HepG2 (cell line): ENCODE measurements around the gene SDR9C7. TPM values are rescaled to one million over a fixed set of nuclear protein-coding genes. Genes with fewer than 3 reads are reported as not detected.

ENCODE experiments used
- ATAC-seq: fragments of 200-7000 bp; cut with Tn5 transposase; 3 replicates; pipeline ENCODE4 v1.9.1; 2020; ENCODE audit warnings: mild to moderate bottlenecking, moderate library complexity
- BruUV-seq: library from RNA; stranded (reverse); fragments of 400-500 nt; replicated peaks from 2 replicates; lab custom pipeline; 2021; lab: Mats Ljungman, UMichigan
- CTCF ChIA-PET: fragments of 300-600 bp; formaldehyde crosslinking; extraction: SDS; loops from one replicate; lab custom pipeline; 2021; ENCODE audit warnings: low total read pairs, inconsistent platforms, low intra/inter-chr PET ratio; lab: Yijun Ruan, JAX
- POLR2A ChIA-PET: fragments of 350-600 bp; sonication (Branson Sonifier 250); formaldehyde crosslinking; loops from one replicate; lab custom pipeline; 2020; ENCODE audit warnings: antibody characterized with exemption, inconsistent platforms; lab: Yijun Ruan, JAX
- DNase-seq: peaks from one replicate; pipeline ENCODE4 v3.0.0-alpha.2; 2015; ENCODE audit warnings: low spot score
- FAIRE-seq: peaks from 3 replicates; lab custom pipeline; 2011; peaks lifted over from hg19 to GRCh38; lab: Jason Lieb, UNC
- H2AFZ ChIP-seq: one replicate; pipeline ENCODE4 v1.6.1; 2011; ENCODE audit warnings: low read length, inconsistent platforms
- H3K27ac ChIP-seq: fragments of 300-600 bp; 3 replicates; pipeline ENCODE4 v1.8.0; 2011; ENCODE audit warnings: mixed run types, mild to moderate bottlenecking, mixed read lengths, low read length, inconsistent platforms; ENCODE audit not compliant: insufficient read depth; ENCODE audit errors: extremely low read length
- H3K27me3 ChIP-seq, 2 experiments: fragments of 200-600 bp in 1 of 2; 2 replicates in 1 of 2; 3 replicates in 1 of 2; pipeline versions ENCODE4 v1.6.0 to v1.8.0; 2011; ENCODE audit warnings: low read length in 2 of 2, mild to moderate bottlenecking in 2 of 2, moderate library complexity in 2 of 2, inconsistent platforms in 1 of 2; ENCODE audit not compliant: insufficient read depth in 2 of 2, control insufficient read depth in 1 of 2
- H3K36me3 ChIP-seq, 2 experiments: fragments of 200-600 bp in 1 of 2; replicated peaks in 1 of 2; 2 replicates in 1 of 2; 3 replicates in 1 of 2; pipeline versions ENCODE4 v1.5.1 to v1.8.0; 2011; ENCODE audit warnings: low read length in 2 of 2, inconsistent platforms in 1 of 2; ENCODE audit not compliant: insufficient read depth in 2 of 2, control insufficient read depth in 1 of 2
- H3K4me1 ChIP-seq: 2 replicates; pipeline ENCODE4 v1.5.1; 2012; ENCODE audit warnings: low read length, inconsistent platforms; ENCODE audit not compliant: insufficient read depth
- H3K4me2 ChIP-seq: 2 replicates; pipeline ENCODE4 v1.6.0; 2011; ENCODE audit warnings: low read depth, low read length, inconsistent platforms
- H3K4me3 ChIP-seq, 3 experiments: fragments of 200-600 bp in 1 of 3; sonication (generic), shearing (Covaris generic) in 1 of 3; replicated peaks in 1 of 3; 2 replicates each; pipeline ENCODE4 v1.5.1; 2011 to 2016; ENCODE audit warnings: low read length in 3 of 3, inconsistent platforms in 2 of 3, low read depth in 2 of 3, mild to moderate bottlenecking in 2 of 3, control low read depth in 1 of 3, mixed read lengths in 1 of 3; ENCODE audit not compliant: insufficient read depth in 1 of 3
- H3K79me2 ChIP-seq: one replicate; pipeline ENCODE4 v1.6.1; 2011; ENCODE audit warnings: low read length, inconsistent platforms; ENCODE audit not compliant: insufficient read depth
- H3K9ac ChIP-seq: 2 replicates; pipeline ENCODE4 v1.6.0; 2011; ENCODE audit warnings: mild to moderate bottlenecking, low read depth, low read length, inconsistent platforms; ENCODE audit not compliant: insufficient read depth
- H3K9me3 ChIP-seq: 2 replicates; pipeline ENCODE4 v1.5.1; 2012; ENCODE audit warnings: mild to moderate bottlenecking, low read length
- H4K20me1 ChIP-seq: 2 replicates; pipeline ENCODE4 v1.6.0; 2011; ENCODE audit warnings: inconsistent platforms, mild to moderate bottlenecking, low read length, moderate library complexity; ENCODE audit not compliant: insufficient read depth
- MTF1 ChIP-seq: sonication (generic); formaldehyde crosslinking; IDR thresholded peaks from 2 replicates; pipeline ENCODE4 v1.5.0; 2020; ENCODE audit warnings: missing genetic modification reagents
- RXRB ChIP-seq: IDR thresholded peaks from 2 replicates; pipeline ENCODE4 v1.6.1; 2016; ENCODE audit warnings: borderline replicate concordance, missing genetic modification reagents, missing compliant biosample characterization
- TBX3 ChIP-seq: fragments of 450-650 bp; IDR thresholded peaks from 2 replicates; pipeline ENCODE4 v1.6.1; 2017; ENCODE audit warnings: antibody characterized with exemption, mild to moderate bottlenecking, inconsistent platforms, borderline replicate concordance
- ZNF619 ChIP-seq: sonication (generic); formaldehyde crosslinking; IDR thresholded peaks from 2 replicates; pipeline ENCODE4 v1.4.0; 2020; ENCODE audit warnings: mild to moderate bottlenecking, missing genetic modification reagents
- ZNF775 ChIP-seq: sonication (generic); formaldehyde crosslinking; IDR thresholded peaks from 2 replicates; pipeline ENCODE4 v1.4.0; 2020; ENCODE audit warnings: missing genetic modification reagents, mild to moderate bottlenecking, moderate library complexity, borderline replicate concordance
- WGBS: methylation state at CpG from one replicate; pipeline ENCODE4 v1.1.6; 2017; ENCODE audit warnings: low lambda C conversion rate; 5-methylcytosine and 5-hydroxymethylcytosine counted together
- in situ Hi-C: cut with HindIII; loops from 2 replicates; pipeline ENCODE4 v1.10.0; 2017; ENCODE audit warnings: low pct_unique_long_range_greater_than_20kb; ENCODE audit not compliant: extremely low pct_ligation_motif_present
- intact Hi-C: fragments of 100-400 bp; cut with micrococcal nuclease; formaldehyde crosslinking; loops from one replicate; pipeline ENCODE4 v1.10.0; 2022; ENCODE audit not compliant: unreplicated experiment
- polyA plus RNA-seq, 8 experiments: library from polyadenylated mRNA; depleted of rRNA in 3 of 8; stranded (reverse) in 7 of 8; unstranded in 1 of 8; fragments of >200 nt; fragmentation: Illumina TruSeq in 4 of 8; extraction: Trizol in 4 of 8; gene quantifications; 2 replicates each; pipeline versions ENCODE4 v1.2.1 to v1.2.3, GENCODE V29; 2011 to 2016; ENCODE audit warnings: low read depth in 4 of 8, missing spikeins in 1 of 8, mixed read lengths in 1 of 8; ENCODE audit not compliant: insufficient read depth in 1 of 8
- total RNA-seq, 5 experiments: library from RNA; depleted of rRNA; stranded (reverse); fragments of >200 nt; fragmentation: Illumina TruSeq; extraction: Trizol; gene quantifications; 2 replicates each; pipeline ENCODE4 v1.2.3, GENCODE V29; 2016; ENCODE audit warnings: low read depth in 1 of 5
- TF ChIP-seq, protein P1 (sequence below): sonication (generic); formaldehyde crosslinking; IDR thresholded peaks from 2 replicates; pipeline ENCODE4 v1.4.0; 2020; ENCODE audit warnings: mild to moderate bottlenecking, missing genetic modification reagents
- TF ChIP-seq, protein P2 (sequence below): sonication (generic); formaldehyde crosslinking; IDR thresholded peaks from 2 replicates; pipeline ENCODE4 v1.5.0; 2020; ENCODE audit warnings: missing genetic modification reagents, mild to moderate bottlenecking, borderline replicate concordance
- TF ChIP-seq, protein P3 (sequence below): IDR thresholded peaks from 2 replicates; pipeline ENCODE4 v1.6.1; 2012; ENCODE audit warnings: inconsistent platforms
- TF ChIP-seq, protein P4 (sequence below): sonication (generic); formaldehyde crosslinking; IDR thresholded peaks from 2 replicates; pipeline ENCODE4 v1.4.0; 2020; ENCODE audit warnings: missing genetic modification reagents
- TF ChIP-seq, protein P5 (sequence below): sonication (generic); formaldehyde crosslinking; IDR thresholded peaks from 2 replicates; pipeline ENCODE4 v1.4.0; 2020; ENCODE audit warnings: missing genetic modification reagents

SDR9C7 gene
- total and polyA plus RNA-seq, 2 of the 13 experiments (the other 11 are each of a cell fraction or from before 2014, with no cell fraction given), result 0.04 TPM; not detected in 1

- Histone ChIP-seq H4K20me1 (no peaks in the 10 kb centered on the region), H3K27me3 (no peaks in the 10 kb centered on the region), H3K4me3 (no peak overlapping the region), H3K9ac (no peak overlapping the region), H3K79me2 (no peaks in the 10 kb centered on the region), H3K9me3 (no peaks in the 10 kb centered on the region; the same call in 1 of the 2 replicates), H3K4me1 (peaks cover 10% of the 10 kb centered on the region), H3K36me3 (no peaks in the 10 kb centered on the region), H3K27ac (no peak overlapping the region), H3K4me2 (no peak overlapping the region), H2AFZ (no peak overlapping the region)
- FAIRE-seq (no peak), ATAC-seq (no peak), DNase-seq (no peak)
- ChIA-PET POLR2A (no interaction called here), CTCF (no interaction called here)
- BruUV-seq, result no TSS peak
- 82% methylated on average over 2 of the region's 2 CpGs for WGBS
- TF ChIP-seq ZNF775 (CRISPR knock-in tag), result no peak
- no peak for TF ChIP-seq MTF1
- no peak for TF ChIP-seq TBX3
- TF ChIP-seq, protein P1, sequence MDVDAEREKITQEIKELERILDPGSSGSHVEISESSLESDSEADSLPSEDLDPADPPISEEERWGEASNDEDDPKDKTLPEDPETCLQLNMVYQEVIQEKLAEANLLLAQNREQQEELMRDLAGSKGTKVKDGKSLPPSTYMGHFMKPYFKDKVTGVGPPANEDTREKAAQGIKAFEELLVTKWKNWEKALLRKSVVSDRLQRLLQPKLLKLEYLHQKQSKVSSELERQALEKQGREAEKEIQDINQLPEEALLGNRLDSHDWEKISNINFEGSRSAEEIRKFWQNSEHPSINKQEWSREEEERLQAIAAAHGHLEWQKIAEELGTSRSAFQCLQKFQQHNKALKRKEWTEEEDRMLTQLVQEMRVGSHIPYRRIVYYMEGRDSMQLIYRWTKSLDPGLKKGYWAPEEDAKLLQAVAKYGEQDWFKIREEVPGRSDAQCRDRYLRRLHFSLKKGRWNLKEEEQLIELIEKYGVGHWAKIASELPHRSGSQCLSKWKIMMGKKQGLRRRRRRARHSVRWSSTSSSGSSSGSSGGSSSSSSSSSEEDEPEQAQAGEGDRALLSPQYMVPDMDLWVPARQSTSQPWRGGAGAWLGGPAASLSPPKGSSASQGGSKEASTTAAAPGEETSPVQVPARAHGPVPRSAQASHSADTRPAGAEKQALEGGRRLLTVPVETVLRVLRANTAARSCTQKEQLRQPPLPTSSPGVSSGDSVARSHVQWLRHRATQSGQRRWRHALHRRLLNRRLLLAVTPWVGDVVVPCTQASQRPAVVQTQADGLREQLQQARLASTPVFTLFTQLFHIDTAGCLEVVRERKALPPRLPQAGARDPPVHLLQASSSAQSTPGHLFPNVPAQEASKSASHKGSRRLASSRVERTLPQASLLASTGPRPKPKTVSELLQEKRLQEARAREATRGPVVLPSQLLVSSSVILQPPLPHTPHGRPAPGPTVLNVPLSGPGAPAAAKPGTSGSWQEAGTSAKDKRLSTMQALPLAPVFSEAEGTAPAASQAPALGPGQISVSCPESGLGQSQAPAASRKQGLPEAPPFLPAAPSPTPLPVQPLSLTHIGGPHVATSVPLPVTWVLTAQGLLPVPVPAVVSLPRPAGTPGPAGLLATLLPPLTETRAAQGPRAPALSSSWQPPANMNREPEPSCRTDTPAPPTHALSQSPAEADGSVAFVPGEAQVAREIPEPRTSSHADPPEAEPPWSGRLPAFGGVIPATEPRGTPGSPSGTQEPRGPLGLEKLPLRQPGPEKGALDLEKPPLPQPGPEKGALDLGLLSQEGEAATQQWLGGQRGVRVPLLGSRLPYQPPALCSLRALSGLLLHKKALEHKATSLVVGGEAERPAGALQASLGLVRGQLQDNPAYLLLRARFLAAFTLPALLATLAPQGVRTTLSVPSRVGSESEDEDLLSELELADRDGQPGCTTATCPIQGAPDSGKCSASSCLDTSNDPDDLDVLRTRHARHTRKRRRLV (CRISPR knock-in tag), result no peak
- no peak for TF ChIP-seq ZNF619
- TF ChIP-seq, protein P2, sequence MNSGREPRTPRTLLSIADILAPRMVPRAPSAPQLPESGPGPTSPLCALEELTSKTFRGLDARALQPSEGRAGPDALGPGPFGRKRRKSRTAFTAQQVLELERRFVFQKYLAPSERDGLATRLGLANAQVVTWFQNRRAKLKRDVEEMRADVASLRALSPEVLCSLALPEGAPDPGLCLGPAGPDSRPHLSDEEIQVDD (CRISPR knock-in tag), result no peak
- TF ChIP-seq, protein P3, sequence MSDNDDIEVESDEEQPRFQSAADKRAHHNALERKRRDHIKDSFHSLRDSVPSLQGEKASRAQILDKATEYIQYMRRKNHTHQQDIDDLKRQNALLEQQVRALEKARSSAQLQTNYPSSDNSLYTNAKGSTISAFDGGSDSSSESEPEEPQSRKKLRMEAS, result no peak
- TF ChIP-seq, protein P4, sequence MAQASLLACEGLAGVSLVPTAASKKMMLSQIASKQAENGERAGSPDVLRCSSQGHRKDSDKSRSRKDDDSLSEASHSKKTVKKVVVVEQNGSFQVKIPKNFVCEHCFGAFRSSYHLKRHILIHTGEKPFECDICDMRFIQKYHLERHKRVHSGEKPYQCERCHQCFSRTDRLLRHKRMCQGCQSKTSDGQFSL, result no peak
- TF ChIP-seq RXRB (CRISPR knock-in tag), result no peak
- TF ChIP-seq, protein P5, sequence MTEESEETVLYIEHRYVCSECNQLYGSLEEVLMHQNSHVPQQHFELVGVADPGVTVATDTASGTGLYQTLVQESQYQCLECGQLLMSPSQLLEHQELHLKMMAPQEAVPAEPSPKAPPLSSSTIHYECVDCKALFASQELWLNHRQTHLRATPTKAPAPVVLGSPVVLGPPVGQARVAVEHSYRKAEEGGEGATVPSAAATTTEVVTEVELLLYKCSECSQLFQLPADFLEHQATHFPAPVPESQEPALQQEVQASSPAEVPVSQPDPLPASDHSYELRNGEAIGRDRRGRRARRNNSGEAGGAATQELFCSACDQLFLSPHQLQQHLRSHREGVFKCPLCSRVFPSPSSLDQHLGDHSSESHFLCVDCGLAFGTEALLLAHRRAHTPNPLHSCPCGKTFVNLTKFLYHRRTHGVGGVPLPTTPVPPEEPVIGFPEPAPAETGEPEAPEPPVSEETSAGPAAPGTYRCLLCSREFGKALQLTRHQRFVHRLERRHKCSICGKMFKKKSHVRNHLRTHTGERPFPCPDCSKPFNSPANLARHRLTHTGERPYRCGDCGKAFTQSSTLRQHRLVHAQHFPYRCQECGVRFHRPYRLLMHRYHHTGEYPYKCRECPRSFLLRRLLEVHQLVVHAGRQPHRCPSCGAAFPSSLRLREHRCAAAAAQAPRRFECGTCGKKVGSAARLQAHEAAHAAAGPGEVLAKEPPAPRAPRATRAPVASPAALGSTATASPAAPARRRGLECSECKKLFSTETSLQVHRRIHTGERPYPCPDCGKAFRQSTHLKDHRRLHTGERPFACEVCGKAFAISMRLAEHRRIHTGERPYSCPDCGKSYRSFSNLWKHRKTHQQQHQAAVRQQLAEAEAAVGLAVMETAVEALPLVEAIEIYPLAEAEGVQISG (CRISPR knock-in tag), result no peak
- intact Hi-C loops, result loop anchor here (5.0 kb wide), 1 partner anchor 53 kb away; no protein-coding TSS in a partner anchor
- in situ Hi-C loops, result loop anchor here (5.0 kb wide), 1 partner anchor 38 kb away; no protein-coding TSS in a partner anchor
These were observed 14.7 kb upstream of the SDR9C7 start for GRCh38 chr12:56948881-56949280.
